ENCODE results near the gene XPR1. TPM values are rescaled to one million over a fixed set of nuclear protein-coding genes. Genes with fewer than 3 reads are reported as not detected.

Gene XPR1
- total RNA-seq, 1 donor from 2014 or later, result 62.6 TPM

- DNase-seq (ENCODE audit: low spot score, unreplicated experiment), result no peak
- peaks cover 18% of the 10 kb centered on the region for H3K4me1 Mint-ChIP-seq (ENCODE audit: low read depth)
- H3K36me3 Mint-ChIP-seq (ENCODE audit: insufficient read depth), result no peaks in the 10 kb centered on the region
Observed at GRCh38 chr1:180606155-180606554, 25.7 kb upstream of the XPR1 start.

GRCh38 chr1:180609643-180610555, 21.9 kb upstream of the XPR1 start:
- no peaks in the 10 kb centered on the region for H3K27me3 Mint-ChIP-seq
- peaks cover 29% of the 10 kb centered on the region for H3K4me1 Mint-ChIP-seq (ENCODE audit: low read depth)
- no peaks in the 10 kb centered on the region for H3K9me3 Mint-ChIP-seq (ENCODE audit: low read depth)
- no peak for DNase-seq (ENCODE audit: low spot score, unreplicated experiment)
- peak overlapping the region; percentile 22 for H3K27ac Mint-ChIP-seq
- no peak for TF ChIP-seq CTCF (IDR thresholded peaks at IDR 0.05; ENCODE audit: unreplicated experiment)
- H3K4me3 Mint-ChIP-seq (ENCODE audit: low read depth), result no peak overlapping the region
- H3K36me3 Mint-ChIP-seq (ENCODE audit: insufficient read depth), result no peaks in the 10 kb centered on the region

More at GRCh38 chr1:180606155-180606554, 25.7 kb upstream of the XPR1 start:
- Mint-ChIP-seq H3K9me3 (ENCODE audit: low read depth) (no peaks in the 10 kb centered on the region), H3K27ac (no peak overlapping the region), H3K27me3 (no peaks in the 10 kb centered on the region), H3K4me3 (ENCODE audit: low read depth) (no peak overlapping the region)
- no peak for TF ChIP-seq CTCF (IDR thresholded peaks at IDR 0.05; ENCODE audit: unreplicated experiment)

- no peak for TF ChIP-seq CTCF (IDR thresholded peaks at IDR 0.05; ENCODE audit: unreplicated experiment)
- Mint-ChIP-seq H3K27me3 (no peaks in the 10 kb centered on the region), H3K4me3 (ENCODE audit: low read depth) (no peak overlapping the region), H3K4me1 (ENCODE audit: low read depth) (peaks cover 31% of the 10 kb centered on the region), H3K9me3 (ENCODE audit: low read depth) (no peaks in the 10 kb centered on the region), H3K27ac (no peak overlapping the region), H3K36me3 (ENCODE audit: insufficient read depth) (no peaks in the 10 kb centered on the region)
- no peak for DNase-seq (ENCODE audit: low spot score, unreplicated experiment)
Observed at GRCh38 chr1:180610556-180611015, 21.2 kb upstream of the XPR1 start.

GRCh38 chr1:180611016-180611930, 20.5 kb upstream of the XPR1 start:
- Mint-ChIP-seq H3K4me1 (ENCODE audit: low read depth) (peaks cover 31% of the 10 kb centered on the region), H3K36me3 (ENCODE audit: insufficient read depth) (no peaks in the 10 kb centered on the region), H3K27me3 (no peaks in the 10 kb centered on the region), H3K27ac (no peak overlapping the region), H3K9me3 (ENCODE audit: low read depth) (no peaks in the 10 kb centered on the region), H3K4me3 (ENCODE audit: low read depth) (no peak overlapping the region)
- TF ChIP-seq CTCF (IDR thresholded peaks at IDR 0.05; ENCODE audit: unreplicated experiment), result no peak
- DNase-seq (ENCODE audit: low spot score, unreplicated experiment), result no peak

GRCh38 chr1:180612632-180613031, 19.2 kb upstream of the XPR1 start:
- Mint-ChIP-seq H3K27ac (no peak overlapping the region), H3K4me3 (ENCODE audit: low read depth) (no peak overlapping the region), H3K9me3 (ENCODE audit: low read depth) (no peaks in the 10 kb centered on the region), H3K4me1 (ENCODE audit: low read depth) (peaks cover 31% of the 10 kb centered on the region), H3K36me3 (ENCODE audit: insufficient read depth) (no peaks in the 10 kb centered on the region), H3K27me3 (no peaks in the 10 kb centered on the region)
- DNase-seq (ENCODE audit: low spot score, unreplicated experiment), result no peak
- no peak for TF ChIP-seq CTCF (IDR thresholded peaks at IDR 0.05; ENCODE audit: unreplicated experiment)
